ENCODE data around the gene NAA80. TPM values are rescaled to one million over a fixed set of nuclear protein-coding genes. Genes with fewer than 3 reads are reported as not detected.
"Not testable (repeated sequence)": the region's sequence is repeated elsewhere in the genome, so short reads cannot be mapped to it uniquely, and the experiment has no call there.

NAA80 gene
- total RNA-seq, 1 donor from 2014 or later: 7.6 TPM

- no peak for ATAC-seq
Observed at GRCh38 chr3:50288387-50289007, 10.7 kb downstream of the NAA80 start.

GRCh38 chr3:50287262-50287661 is 11.9 kb downstream of the NAA80 start:
- ATAC-seq: no peak

GRCh38 chr3:50286322-50287227 is 12.6 kb downstream of the NAA80 start:
- peak; percentile 2 for ATAC-seq

GRCh38 chr3:50284121-50284520 is 15.1 kb downstream of the NAA80 start:
- not testable (repeated sequence) for ATAC-seq

GRCh38 chr3:50279255-50280016 is 19.8 kb downstream of the NAA80 start:
- ATAC-seq: no peak

GRCh38 chr3:50278880-50279224 is 20.4 kb downstream of the NAA80 start, which contains the start of gene LSMEM2:
LSMEM2 (plus strand) TSS chr3:50279087; CDS start chr3:50279114, 27 bp downstream.
- no peak for ATAC-seq

- ATAC-seq: no peak
Observed at GRCh38 chr3:50278123-50278879, 20.9 kb downstream of the NAA80 start.

GRCh38 chr3:50276762-50277101 is 22.5 kb downstream of the NAA80 start:
- no peak for ATAC-seq

- ATAC-seq: no peak
Observed at GRCh38 chr3:50275996-50276761, 23.0 kb downstream of the NAA80 start.

- ATAC-seq: no peak
Observed at GRCh38 chr3:50275141-50275995, 23.8 kb downstream of the NAA80 start.

- peak; percentile 37 for ATAC-seq
Observed at GRCh38 chr3:50274371-50275104, 24.7 kb downstream of the NAA80 start.

- no peak for ATAC-seq
Observed at GRCh38 chr3:50273689-50274065, 25.5 kb downstream of the NAA80 start.

- ATAC-seq: peak; percentile 70
Observed at GRCh38 chr3:50272911-50273688, 26.1 kb downstream of the NAA80 start.

GRCh38 chr3:50272538-50272910 is 26.7 kb downstream of the NAA80 start:
- ATAC-seq: not testable (repeated sequence)

- no peak for ATAC-seq
Observed at GRCh38 chr3:50271314-50271936, 27.8 kb downstream of the NAA80 start.

GRCh38 chr3:50270422-50271224 is 28.6 kb downstream of the NAA80 start:
- no peak for ATAC-seq

GRCh38 chr3:50269977-50270413 is 29.2 kb downstream of the NAA80 start:
- peak; percentile 14 for ATAC-seq

GRCh38 chr3:50269460-50269859 is 29.7 kb downstream of the NAA80 start:
- no peak for ATAC-seq

All from esophagus mucosa (tissue), 1 donor.